Epithelial cell of prostate (primary cell): ENCODE data around the gene WNT2B.
A peak's percentile ranks its signal among the peaks of the same experiment; 100 is the strongest.

Experiments
- DNase-seq: peaks from one replicate; pipeline ENCODE4 v3.0.0-alpha.2; 2011; ENCODE audit warnings: low read depth, low spot score
- H3K27ac ChIP-seq: fragments of 450-650 bp; 2 replicates; pipeline ENCODE4 v1.5.1; 2017; ENCODE audit warnings: mild to moderate bottlenecking

WNT2B gene

DNA sequence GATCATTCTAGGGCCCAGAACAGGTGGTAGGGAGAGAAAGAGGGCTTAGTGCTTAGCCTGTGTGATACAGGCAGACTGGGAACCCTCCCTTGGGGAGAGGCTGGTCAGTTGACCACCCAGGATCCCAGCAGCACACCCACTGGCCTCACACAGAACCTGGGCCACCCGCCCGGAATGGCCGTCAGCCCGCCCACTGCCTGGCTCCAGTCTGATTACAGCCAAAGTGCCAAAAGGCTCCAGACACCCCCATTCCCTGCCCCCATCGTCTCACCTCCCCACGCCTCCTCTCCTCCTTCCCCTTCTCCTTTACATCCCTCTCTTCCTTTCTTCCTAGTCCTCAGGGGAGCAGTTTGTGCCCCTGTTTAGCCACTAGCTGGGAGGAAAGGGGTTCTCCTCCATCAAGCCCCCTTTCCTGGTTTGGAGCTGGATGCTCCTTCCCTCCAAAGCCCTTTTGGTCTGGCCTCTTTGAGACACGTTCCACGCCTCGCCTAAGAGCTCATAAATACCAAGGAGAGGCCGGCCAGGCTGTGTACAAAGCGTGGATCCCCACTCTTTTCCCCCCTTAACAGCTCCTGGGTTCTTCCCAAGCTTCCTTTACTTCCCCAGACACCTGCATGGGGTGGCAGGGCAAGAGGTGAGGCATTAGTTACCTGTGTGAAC, 4.6 kb upstream of the WNT2B start:
- DNase-seq, result no peak

DNA sequence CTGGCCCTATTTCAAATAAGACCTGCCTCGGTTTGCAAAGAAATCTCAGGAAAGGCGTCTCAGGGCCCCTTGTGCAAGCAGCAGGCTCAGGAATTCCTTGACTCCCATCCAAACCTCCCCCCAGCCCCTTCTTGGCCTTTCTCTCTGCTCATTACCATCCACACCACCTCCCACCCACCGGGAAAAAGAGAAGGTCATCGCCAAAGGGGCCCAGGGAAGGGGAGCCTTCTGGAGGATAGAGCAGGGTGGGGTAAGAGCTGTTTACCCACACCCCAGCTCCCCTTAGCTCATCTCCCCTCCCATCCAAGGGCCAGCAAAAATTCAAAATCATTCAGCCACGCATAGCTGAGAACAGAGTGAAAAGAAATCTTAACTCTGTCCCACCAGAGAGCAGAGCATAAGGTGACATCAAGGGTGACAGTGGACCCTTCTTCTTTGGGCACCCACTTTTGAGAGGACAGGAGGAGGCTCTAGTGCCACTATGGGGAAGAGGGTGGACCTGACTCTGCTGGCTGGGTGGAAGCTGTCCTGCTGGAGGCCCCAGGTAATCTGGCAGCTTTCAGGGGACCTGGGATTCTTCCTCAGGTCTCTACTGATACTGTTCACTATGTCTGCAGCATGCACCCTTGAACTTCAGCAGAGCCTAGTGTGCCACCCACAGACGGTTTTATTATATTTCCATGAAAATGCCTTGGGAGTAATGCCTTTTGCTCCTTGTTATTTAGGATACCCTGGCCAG, 3.9 kb upstream of the WNT2B start:
- no peak for DNase-seq
- no peak overlapping the region for H3K27ac ChIP-seq

More for the DNA sequence above, 4.6 kb upstream of the WNT2B start:
- H3K27ac ChIP-seq, result no peak overlapping the region

DNA sequence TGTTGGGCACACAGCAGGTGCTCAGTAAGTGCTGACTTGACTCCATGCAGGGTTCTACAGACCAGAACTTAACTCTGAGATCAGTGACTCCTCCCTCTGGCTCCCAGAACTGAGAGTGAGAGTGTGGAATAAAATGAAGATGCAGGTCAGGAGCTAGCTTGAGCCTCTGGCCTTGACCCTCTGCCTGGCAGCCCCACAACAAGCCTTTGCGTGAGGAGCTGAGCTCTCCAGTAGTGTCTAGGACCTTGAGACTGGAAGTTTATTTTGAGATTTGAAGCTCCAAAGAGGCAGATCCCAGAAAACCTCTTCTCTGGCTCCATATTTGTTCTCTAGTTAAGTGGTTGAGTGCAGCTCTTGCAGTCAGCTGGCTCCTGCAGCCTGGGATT, 3.4 kb upstream of the WNT2B start:
- no peak for DNase-seq
- H3K27ac ChIP-seq, result no peak overlapping the region

DNA sequence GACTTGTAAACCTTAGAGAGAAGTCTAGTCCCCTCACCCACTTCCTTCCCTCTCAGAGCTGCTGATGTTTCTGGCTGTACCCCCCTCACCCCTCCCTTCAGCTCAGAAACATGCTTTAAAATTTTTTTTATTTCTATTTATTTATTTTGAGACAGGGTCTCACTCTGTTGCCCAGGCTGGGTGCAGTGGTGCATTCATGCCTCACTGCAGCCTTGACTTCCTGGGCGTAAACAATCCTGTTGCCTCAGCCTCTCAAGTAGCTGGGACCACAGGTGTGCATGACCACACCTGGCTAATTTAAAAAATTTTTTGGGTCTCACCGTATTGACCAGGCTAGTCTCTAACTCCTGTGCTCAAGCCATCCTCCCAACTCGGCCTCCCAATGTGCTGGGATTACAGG, 2.9 kb upstream of the WNT2B start:
- no peak overlapping the region for H3K27ac ChIP-seq
- DNase-seq, result no peak

DNA sequence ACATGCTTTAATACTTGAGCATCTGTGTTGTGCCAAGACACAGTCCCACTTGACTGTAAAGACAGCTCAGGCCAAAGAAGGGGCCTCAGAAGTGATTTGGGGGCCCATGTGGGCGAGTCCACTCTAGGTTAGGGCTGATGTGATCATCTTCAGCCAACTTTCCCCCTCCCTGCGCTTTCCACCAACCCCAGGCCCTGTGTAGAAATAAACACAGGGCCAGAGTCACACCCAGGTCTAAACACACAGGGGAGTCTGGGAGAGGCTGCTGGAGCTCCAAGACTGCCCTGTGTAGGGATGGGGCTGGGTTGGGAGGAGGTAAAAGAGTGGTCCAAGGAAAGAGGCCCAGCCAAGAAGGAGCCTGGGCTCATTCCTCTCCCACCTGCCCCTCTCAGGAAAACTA, 2.5 kb upstream of the WNT2B start:
- no peak overlapping the region for H3K27ac ChIP-seq
- no peak for DNase-seq

DNA sequence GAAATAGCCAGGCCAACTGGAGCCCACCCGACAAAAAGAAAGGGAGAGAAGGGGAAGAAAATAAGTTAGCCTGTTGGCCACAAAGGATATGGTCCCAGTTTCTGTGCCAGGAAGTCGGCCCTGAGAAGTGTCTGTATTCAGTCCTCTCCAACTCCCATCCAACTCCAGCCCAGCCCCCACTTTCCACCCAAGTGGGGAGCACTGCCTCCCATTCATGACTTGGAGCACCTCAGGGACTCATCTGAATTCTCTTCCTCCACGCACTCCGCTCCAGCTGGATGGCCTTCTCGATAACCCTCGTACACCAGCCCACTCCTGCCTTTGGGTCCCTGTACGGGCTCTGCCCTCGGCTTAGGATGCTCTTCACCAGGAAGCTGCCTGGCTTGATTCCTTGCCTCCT, 2.0 kb upstream of the WNT2B start:
- H3K27ac ChIP-seq, result no peak overlapping the region
- no peak for DNase-seq

DNA sequence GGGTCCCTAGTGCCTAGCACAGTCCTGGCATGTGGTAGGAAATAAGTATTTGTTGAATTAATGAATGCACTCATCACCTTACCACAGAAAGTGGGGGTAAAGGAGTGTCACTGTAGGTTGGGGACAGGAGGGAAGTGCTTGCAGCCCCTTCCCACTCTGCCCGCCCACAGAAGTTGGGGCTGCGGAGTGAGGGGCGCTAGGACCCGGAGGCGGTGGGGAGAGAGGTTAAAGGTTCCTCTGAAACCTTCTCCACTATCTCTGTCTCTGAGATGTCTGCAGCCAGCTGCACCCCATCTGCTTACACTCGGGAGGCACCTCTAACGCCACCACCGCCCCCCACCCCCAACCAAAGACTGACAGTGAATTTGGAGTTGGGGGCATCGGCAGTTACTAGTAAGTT, 1.4 kb upstream of the WNT2B start:
- DNase-seq, result no peak
- H3K27ac ChIP-seq, result no peak overlapping the region

DNA sequence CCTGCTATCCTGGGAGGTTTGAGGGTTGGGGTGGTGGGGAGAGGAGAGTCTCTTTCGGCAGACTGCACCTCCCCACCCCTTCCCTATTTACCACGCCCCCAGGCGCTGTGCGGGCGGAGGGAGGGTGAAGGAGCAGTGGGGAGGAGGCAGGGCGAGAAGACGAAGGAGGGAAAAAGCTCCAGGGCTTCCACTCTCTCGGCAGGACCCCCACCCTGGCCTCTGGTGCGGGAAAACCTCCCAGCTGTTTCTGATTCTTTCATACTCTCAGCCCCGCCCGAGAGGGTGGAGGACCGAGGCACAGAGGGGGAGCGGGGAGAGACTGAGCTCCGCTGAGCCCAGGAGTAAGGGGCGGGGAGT, 866 bp upstream of the WNT2B start:
- no peak overlapping the region for H3K27ac ChIP-seq
- no peak for DNase-seq

DNA sequence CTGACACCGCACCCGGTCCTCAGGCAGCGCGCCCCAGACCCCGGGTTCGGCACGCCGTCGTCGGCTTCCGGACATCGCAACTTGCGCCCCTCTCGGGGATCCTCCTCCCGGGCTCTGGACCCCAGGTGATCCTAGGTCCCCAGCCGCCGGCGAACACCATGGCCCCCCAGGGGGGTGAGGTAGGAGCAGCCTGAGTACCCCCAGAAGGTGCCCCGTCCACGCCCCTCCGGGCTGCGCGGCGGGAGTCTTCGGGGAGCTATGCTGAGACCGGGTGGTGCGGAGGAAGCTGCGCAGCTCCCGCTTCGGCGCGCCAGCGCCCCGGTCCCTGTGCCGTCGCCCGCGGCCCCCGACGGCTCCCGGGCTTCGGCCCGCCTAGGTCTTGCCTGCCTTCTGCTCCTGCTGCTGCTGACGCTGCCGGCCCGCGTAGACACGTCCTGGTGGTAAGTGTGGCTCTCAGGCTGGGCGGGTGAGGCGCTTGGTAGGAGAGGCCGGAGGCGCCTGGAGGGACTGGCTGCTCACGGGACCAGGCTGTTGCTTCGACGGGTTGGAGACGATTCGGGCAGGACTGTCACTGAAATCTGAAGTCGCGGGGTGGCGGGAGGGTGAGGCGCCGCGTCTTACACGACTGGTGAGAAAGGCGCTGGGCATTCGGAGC, 367 bp downstream of the WNT2B start:
- no peak for DNase-seq
- no peak overlapping the region for H3K27ac ChIP-seq

DNA sequence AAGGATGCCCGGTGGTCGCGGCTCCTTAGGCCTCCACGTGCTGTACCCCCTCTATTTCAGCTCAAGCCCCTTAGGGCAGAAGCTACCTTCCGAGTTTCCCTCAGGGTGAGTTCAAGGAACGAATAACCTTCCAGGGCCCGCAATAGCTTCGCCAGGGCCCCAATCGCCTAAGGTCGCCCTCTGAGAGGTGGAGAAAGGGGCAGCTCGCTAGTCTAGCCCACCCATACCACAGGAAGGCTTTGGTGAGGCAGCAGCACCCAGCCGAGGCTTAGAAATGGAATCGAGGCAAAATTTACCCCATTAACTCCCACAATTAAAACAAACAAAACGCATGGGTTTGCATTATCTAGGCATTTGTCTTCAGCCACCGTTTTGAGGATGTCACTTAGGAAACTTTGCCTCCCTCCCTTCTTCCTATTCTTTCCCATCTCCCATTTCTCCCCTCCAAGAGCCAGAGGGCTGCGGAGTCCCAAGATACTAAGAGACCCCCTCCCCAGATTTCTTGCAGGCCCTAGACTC, 954 bp downstream of the WNT2B start:
- H3K27ac ChIP-seq, result no peak overlapping the region
- DNase-seq, result no peak

DNA sequence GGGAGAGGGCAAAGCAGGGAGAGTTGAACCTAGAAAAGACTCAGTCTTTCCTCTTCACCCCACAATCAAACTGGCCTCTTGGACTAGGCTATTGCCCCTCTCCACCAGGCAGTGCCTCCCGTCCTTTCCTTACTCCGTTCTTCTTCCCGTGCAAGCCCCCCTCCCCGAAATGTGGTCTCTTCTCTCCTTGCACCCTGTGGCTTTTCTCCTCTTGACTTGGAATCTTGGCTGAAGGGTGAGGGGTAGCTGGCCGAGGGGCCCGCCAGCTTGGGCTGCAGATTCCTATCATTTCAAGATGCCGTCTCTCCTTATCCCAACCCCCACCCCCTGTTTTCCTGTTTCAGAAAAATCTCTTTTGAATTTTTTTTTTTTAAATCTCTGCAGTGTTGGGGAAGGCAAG, 1.6 kb downstream of the WNT2B start:
- no peak for DNase-seq
- no peak overlapping the region for H3K27ac ChIP-seq

DNA sequence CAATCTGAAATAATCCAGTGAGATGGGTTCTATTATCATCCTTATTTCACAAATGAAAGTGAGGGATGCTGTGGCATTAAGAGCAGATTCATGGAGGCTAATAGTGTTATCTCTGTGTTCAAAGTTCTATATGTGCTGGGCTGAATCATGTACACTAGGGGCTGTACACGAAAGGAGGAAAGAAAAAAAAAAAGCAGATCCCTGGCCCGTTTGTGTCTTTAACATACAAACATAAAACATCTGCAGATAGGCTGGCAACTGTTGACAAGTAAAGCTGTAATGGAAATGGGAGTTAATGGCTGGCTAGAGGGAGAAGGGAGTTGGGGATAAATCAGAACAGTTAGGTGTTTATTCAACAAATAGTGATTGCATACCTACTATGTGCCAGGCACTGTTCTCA, 3.1 kb downstream of the WNT2B start:
- no peak overlapping the region for H3K27ac ChIP-seq
- no peak for DNase-seq

DNA sequence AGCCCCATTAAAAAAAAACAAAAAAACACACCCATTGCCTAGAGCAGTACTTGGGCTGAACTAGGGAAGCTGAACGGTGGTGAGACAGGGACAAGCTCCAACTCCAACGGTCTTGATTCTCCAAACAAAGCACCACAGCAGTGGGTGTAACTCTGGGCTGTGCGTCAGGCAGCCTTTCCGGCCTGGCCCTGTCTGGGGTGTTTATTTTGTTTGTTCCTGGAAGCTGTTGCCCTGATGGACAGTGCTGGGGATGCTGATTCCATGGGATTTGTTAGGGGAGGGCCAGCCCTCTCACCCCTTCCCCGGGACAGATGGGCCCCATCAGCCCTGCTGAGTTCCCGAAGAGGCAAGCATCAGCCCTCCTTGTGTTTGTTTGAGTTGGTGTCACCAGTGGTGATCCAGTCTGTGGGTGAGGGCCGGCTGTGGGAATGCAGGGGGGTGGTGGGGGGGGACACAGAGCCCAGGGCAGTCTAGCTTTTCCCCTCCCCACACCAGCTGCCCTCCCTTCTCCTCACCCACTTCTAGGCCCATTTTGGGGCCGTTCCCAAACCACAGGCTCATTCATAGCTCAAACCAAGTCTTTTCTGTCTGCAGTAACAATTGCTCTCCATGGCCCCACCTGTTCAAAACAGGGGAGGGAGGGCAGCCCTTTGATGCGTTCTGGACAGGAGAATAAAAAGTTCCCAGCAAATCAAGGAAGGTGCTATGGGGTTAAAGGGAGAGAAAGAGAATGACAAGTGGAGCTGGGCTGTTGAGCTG, 4.5 kb downstream of the WNT2B start:
- DNase-seq, result no peak
- no peak overlapping the region for H3K27ac ChIP-seq

DNA sequence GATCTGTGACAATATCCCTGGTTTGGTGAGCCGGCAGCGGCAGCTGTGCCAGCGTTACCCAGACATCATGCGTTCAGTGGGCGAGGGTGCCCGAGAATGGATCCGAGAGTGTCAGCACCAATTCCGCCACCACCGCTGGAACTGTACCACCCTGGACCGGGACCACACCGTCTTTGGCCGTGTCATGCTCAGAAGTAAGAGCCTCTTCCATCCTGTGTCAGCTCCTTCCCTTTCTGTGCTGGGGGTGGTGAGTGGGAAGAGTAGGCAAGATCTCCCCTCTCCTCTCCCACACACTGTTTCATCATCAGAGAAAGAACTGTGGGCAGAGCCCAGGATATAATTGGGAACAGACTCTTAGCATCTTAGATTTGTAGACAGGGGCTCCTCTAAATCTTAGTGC, 6.1 kb downstream of the WNT2B start:
- no peak for DNase-seq
- H3K27ac ChIP-seq, result no peak overlapping the region

DNA sequence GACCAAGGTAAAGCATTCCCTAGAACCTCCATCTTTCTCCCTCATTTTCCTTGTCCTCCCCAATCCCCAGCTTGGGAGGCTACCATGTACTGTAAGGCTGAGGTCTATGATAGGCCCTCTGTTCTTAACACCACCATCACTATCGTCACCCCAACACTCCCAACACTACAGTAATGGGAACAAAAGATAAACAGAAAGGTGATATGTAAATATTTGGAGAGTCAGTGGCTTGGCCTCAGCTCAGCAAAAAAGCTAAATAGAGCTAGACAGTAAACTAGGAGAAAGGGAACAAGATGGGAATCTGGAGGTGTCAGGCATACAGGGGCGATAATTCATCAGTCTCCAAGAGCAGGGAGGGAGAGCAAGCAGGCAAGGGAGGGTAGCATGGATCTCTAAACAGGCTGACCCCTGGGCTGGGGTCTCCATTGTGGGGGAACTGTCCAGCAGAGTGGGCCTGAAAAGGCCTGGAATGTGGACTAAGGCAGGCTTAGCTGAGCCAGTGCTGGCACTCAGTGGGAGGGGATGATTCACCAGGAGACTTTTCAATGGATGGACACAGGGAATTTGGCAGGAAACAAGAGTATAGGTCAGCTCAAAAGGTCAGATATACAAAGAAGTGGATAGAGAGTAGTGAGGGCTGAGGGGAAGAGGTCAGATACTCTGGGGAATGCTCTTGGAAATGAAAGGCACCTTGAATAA, 6.7 kb downstream of the WNT2B start:
- H3K27ac ChIP-seq, result no peak overlapping the region
- no peak for DNase-seq

DNA sequence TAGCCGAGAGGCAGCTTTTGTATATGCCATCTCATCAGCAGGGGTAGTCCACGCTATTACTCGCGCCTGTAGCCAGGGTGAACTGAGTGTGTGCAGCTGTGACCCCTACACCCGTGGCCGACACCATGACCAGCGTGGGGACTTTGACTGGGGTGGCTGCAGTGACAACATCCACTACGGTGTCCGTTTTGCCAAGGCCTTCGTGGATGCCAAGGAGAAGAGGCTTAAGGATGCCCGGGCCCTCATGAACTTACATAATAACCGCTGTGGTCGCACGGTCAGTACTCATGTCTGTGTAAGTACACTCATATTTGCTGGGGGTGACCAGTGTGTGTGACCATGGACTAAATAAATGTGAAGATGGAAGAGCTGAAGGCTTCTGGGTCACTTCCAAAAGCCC, 7.4 kb downstream of the WNT2B start:
- no peak for DNase-seq
- no peak overlapping the region for H3K27ac ChIP-seq

DNA sequence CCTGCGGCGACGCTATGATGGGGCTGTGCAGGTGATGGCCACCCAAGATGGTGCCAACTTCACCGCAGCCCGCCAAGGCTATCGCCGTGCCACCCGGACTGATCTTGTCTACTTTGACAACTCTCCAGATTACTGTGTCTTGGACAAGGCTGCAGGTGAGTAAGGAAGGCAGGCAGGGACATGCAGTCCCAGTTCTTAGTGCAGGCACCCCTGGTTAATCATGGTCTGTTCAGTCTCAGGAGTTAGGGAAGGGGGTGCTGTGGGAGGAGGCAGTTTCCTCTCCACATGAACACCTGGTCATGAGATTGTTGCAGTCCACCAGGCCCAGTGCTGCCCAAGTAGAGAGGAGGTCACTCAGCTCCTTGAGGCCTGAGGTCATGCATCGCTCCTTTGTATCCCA, 8.5 kb downstream of the WNT2B start:
- peak; percentile 75 for DNase-seq
- no peak overlapping the region for H3K27ac ChIP-seq

DNA sequence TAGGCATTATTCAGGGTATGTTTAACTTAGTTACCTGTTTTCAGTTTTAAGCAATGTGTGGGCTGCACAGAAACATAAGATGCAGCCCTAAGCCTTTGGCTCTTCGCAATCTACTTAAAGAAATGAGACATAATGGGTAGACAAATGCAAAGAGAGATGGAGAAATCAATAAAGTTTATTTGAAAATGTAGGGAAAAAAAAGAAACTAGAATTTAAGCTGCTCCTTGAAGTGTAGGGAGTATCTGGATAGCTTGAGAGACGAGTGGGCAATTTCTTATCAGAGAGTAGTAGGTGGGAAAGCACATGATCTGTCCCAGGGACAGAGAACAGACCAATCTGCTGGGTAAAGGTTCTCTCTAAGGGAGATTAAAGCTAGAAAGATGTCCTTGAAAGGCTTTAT, 8.9 kb downstream of the WNT2B start:
- H3K27ac ChIP-seq, result no peak overlapping the region
- DNase-seq, result no peak

DNA sequence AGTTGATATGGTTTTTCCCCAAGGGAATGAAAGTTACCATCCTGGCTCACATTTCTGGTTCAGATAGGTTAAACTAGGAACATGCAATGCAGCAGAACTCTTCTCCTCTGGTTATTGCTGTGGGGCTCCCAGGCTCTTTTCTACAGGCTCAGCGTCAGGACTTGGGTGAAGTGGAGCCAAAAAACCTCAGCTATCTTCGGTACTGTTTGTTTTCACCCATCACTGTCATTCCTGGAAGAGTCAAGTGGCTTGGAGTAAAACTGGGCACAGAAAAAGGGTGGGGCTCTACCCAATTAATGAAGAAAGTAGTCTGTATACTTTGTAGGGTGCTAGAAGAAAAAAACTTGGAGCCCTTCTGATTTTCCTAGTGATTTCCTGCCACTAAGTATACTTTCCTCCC, 9.4 kb downstream of the WNT2B start:
- no peak overlapping the region for H3K27ac ChIP-seq
- no peak for DNase-seq

DNA sequence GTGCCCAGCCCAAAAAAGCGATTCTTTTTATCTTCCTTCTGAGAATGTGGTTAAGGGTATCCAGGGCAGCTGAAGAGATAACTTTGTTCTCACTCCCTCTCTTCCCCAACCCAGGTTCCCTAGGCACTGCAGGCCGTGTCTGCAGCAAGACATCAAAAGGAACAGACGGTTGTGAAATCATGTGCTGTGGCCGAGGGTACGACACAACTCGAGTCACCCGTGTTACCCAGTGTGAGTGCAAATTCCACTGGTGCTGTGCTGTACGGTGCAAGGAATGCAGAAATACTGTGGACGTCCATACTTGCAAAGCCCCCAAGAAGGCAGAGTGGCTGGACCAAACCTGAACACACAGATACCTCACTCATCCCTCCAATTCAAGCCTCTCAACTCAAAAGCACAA, 11.4 kb downstream of the WNT2B start:
- H3K27ac ChIP-seq, result no peak overlapping the region
- no peak for DNase-seq
